ENCODE measurements around the gene ZNF518A.

DNA sequence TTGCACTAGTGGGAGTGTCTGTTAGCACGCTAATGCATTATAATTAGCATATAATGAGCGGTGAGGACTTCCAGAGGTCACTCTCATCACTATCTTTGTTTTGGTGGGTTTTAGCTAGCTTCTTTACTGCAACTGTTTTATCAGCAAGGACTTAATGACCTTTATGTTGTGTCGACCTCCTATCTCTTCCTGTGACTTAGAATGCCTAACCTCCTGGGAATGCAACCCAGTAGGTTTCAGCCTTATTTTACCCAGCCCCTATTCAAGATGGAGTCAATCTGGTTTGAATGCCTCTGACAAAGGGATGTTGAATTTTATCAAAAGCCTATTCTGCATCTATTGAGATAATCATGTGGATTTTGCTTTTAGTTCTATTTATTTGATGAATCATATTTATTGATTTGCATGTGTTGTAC, 22.5 kb upstream of the ZNF518A start:
- TF ChIP-seq NR3C1 (CRISPR knock-in tag; IDR thresholded peaks at IDR 0.05) (no peak), CTCF (CRISPR knock-in tag; IDR thresholded peaks at IDR 0.05) (no peak), SP4 (CRISPR knock-in tag; IDR thresholded peaks at IDR 0.05) (no peak), SRSF1 (optimal IDR thresholded peaks at IDR 0.05; ENCODE audit: low read depth, low read length) (no peak), POGZ (CRISPR knock-in tag; IDR thresholded peaks at IDR 0.05) (no peak), SMC3 (IDR thresholded peaks at IDR 0.05; ENCODE audit: low read length) (no peak), BCL6 (CRISPR knock-in tag; IDR thresholded peaks at IDR 0.05) (no peak), MAZ (IDR thresholded peaks at IDR 0.05; ENCODE audit: borderline replicate concordance, low read depth, low read length) (no peak), MAZ (CRISPR knock-in tag; IDR thresholded peaks at IDR 0.05; ENCODE audit: low read depth) (no peak), ZNF609 (CRISPR knock-in tag; IDR thresholded peaks at IDR 0.05; ENCODE audit: borderline replicate concordance) (no peak), ZC3H13 (CRISPR knock-in tag; IDR thresholded peaks at IDR 0.05) (no peak), RAD21 (CRISPR knock-in tag; IDR thresholded peaks at IDR 0.05) (no peak), FOXA1 (IDR thresholded peaks at IDR 0.05) (no peak), FOXA1 (CRISPR knock-in tag; IDR thresholded peaks at IDR 0.05) (no peak)
